Lower leg skin (tissue), 4 donors: Measurements from ENCODE around the gene EFCAB6. TPM values are rescaled to one million over a fixed set of nuclear protein-coding genes. Genes with fewer than 3 reads are reported as not detected.
A peak's percentile ranks its signal among the peaks of the same experiment; 100 is the strongest.

Experiments
- DNase-seq, 2 donors: peaks; one replicate each; pipeline ENCODE4 v3.0.0-alpha.2; 2019; ENCODE audit warnings: low spot score in 2 of 2
- H3K4me3 ChIP-seq: fragments of 200-600 bp; sonication (generic); 2 replicates; pipeline ENCODE4 v1.5.1; 2017; ENCODE audit warnings: mild to moderate bottlenecking, low read depth; ENCODE audit not compliant: poor library complexity, severe bottlenecking
- POLR2A ChIP-seq, 2 donors: fragments of 450-650 bp; IDR thresholded peaks; one replicate each; pipeline ENCODE4 v1.6.1; 2016 to 2017; ENCODE audit warnings: antibody characterized with exemption in 2 of 2, mild to moderate bottlenecking in 1 of 2, moderate library complexity in 1 of 2
- WGBS, 2 donors: methylation state at CpG; one replicate each; pipeline ENCODE4 v1.1.5; 2018; 5-methylcytosine and 5-hydroxymethylcytosine counted together
- intact Hi-C: fragments of 100-400 bp; cut with DNase I; formaldehyde crosslinking; loops from one replicate; pipeline ENCODE4 v1.15.0; 2023; ENCODE audit warnings: low total_unique reads
- total RNA-seq, 4 donors: library from RNA; depleted of rRNA; stranded (reverse); fragments of >200 nt; gene quantifications; one replicate each; pipeline ENCODE4 v1.1.0, GENCODE V29; 2016
- TF ChIP-seq, protein P1 (sequence below), 3 donors: fragments of 450-650 bp; IDR thresholded peaks; one replicate each; pipeline ENCODE4 v1.5.1; 2016; ENCODE audit warnings: antibody characterized with exemption in 3 of 3, mild to moderate bottlenecking in 3 of 3, moderate library complexity in 2 of 3

The EFCAB6 gene
- total RNA-seq, 4 donors from 2014 or later: 0.44 to 4.2 (median 1.8) TPM

DNA sequence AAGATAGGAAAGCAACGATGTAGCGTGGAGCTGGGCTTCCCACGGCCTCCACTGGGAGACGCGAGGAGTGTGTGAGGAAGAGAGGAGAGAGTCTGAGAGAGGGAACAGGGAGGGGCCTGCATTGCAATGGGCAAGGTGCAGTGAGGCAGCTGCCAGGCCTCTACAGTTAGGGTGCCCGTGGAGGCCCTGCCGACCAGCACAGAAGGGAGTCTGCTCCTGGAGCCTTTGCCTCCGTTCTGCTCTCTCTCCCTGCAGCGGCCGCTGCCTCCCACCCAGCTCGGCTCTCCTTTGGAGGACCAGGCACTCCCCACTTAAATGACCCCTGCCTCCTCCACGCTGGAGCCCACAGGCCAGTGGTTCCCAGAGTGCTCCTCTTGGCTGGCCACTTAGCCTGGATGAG is 181.7 kb downstream of the EFCAB6 start:
- TF ChIP-seq POLR2A (IDR thresholded peaks at IDR 0.05): no peak
- TF ChIP-seq, protein P1, sequence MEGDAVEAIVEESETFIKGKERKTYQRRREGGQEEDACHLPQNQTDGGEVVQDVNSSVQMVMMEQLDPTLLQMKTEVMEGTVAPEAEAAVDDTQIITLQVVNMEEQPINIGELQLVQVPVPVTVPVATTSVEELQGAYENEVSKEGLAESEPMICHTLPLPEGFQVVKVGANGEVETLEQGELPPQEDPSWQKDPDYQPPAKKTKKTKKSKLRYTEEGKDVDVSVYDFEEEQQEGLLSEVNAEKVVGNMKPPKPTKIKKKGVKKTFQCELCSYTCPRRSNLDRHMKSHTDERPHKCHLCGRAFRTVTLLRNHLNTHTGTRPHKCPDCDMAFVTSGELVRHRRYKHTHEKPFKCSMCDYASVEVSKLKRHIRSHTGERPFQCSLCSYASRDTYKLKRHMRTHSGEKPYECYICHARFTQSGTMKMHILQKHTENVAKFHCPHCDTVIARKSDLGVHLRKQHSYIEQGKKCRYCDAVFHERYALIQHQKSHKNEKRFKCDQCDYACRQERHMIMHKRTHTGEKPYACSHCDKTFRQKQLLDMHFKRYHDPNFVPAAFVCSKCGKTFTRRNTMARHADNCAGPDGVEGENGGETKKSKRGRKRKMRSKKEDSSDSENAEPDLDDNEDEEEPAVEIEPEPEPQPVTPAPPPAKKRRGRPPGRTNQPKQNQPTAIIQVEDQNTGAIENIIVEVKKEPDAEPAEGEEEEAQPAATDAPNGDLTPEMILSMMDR (IDR thresholded peaks at IDR 0.05): no peak
- 87 to 90% methylated on average over 12 of the region's 12 CpGs for WGBS, 2 donors
- intact Hi-C loops: no loop called here
- no peak overlapping the region for H3K4me3 ChIP-seq
- peak in 1 of 2 donors; percentile 52 for DNase-seq

DNA sequence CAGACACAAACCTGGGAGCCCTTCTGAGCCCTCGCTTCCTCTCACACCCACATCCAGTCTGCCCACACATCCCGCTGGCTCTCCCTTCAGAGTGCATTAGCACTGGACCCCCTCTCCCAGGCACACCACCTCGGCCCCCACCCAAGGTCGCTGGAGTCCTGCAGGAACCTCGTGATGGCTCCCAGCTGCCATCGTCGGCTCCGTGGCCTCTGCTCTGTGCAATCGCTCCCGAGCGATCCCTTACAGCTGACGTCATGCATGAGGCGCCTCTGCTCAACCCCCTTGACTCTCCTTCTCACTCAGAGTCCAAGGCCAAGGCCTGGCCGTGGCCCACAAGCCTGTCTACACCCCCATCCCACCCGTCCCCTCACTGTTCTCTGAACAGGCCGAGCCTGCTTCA is 183.9 kb downstream of the EFCAB6 start:
- peak in 1 of 2 donors; percentile 66 for DNase-seq
- no peak overlapping the region for H3K4me3 ChIP-seq
- intact Hi-C loops: no loop called here
- WGBS, 2 donors: 83 to 91% methylated on average over 16 of the region's 16 CpGs
- no peak for TF ChIP-seq POLR2A (IDR thresholded peaks at IDR 0.05)
- TF ChIP-seq, protein P1 (IDR thresholded peaks at IDR 0.05): no peak

DNA sequence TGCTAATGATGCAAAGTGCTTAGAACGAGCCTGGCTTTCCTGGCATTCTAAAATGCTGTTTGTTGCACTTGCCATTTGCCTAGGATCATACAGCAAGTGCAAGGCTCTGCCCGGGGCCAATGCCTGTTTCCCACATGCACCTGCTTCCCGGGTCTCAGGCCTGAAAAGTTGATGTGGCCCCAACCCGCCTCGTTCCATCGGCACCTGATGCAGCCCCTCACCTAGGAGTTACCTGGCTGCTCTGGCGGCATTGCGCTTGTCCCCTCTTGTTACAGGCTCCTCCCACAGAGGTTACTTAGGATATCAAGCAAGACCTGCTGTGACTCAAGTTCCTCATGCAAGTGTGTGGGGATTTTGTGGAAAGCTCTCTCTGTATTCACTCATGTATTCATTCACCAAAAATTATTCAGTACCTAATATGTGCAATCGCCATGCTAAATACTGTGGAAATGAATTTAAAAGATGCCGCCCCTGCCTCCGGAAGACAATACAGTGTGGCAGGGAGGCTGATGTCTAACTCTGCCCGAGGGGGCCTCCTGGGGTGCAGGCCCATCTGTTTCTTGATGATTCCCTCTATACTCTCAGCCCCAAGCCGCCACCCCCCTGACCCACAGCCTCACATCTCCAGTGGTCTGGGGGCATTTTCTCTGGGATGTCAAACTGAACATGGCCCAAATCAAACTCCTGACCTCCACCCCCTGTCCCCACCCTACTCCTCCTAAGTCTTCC is 184.5 kb downstream of the EFCAB6 start:
- intact Hi-C loops: no loop called here
- no peak overlapping the region for H3K4me3 ChIP-seq
- DNase-seq: peak in 1 of 2 donors; percentile 52
- no peak for TF ChIP-seq POLR2A (IDR thresholded peaks at IDR 0.05)
- TF ChIP-seq, protein P1 (IDR thresholded peaks at IDR 0.05): no peak
- 84 to 88% methylated on average over 13 of the region's 13 CpGs for WGBS, 2 donors

DNA sequence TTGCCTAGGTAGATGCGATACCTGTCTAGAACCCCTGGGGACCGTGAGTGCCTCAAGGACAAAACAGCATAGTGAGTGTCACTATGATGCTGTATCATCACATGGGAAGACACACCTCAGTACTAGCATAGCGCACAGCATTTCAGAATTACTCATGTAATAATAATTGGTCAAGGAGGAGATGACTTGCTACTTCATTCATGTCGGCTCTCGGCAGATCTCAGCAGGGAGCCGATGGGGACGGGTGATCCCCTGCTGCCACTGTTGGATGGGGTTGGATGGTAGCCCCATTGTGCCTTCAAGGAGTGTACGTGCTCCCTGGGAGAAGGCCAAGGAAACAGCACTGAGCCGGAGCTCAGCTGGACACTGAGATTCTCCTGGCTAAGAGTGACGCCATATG is 186.9 kb downstream of the EFCAB6 start:
- H3K4me3 ChIP-seq: no peak overlapping the region
- DNase-seq: peak in 1 of 2 donors; percentile 45
- no peak for TF ChIP-seq POLR2A (IDR thresholded peaks at IDR 0.05)
- TF ChIP-seq, protein P1 (IDR thresholded peaks at IDR 0.05): no peak
- WGBS, 2 donors: 89 to 92% methylated on average over 10 of the region's 10 CpGs
- intact Hi-C loops: no loop called here

DNA sequence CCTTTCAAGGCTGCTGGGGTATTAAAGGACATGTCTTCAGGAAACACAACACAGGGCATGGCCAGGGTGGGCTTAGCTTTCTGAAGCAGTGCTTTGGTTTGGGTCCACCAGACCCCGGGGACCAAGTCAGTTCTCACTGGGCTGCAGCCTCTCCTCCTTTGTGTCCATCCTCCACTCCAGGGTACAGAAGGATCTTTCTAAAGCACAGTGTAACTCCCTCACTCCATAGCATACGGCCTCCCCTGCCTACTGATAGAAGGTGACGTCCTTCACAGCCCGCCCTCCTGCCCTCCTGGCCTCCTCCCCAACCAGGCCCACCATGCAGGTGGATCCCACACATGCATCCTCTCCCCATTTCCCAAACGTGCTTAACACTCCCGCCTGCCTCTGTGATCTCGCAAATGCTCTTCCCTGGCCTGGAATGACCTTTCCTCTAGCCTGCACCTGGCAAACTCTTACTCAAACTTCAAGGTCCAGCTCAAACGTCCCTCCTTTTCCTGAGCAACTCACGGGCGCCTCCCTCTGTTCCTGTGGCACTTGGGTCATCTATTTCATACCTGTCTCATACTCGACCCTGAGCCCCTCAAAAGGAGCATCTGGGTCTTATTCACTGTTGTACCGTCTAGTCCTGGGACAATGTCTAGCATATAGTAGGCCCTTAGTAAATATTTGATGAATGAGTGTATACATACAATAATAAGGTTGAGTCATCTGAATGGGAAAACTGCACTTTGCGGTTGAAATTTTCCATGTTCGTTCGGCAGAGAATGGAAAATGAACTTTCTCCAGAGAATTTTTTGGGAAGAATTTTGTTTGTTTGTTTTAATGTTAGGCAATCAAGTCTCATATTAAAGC is 187.7 kb downstream of the EFCAB6 start:
- DNase-seq: peak in 1 of 2 donors; percentile 64
- 86 to 87% methylated on average over 15 of the region's 15 CpGs for WGBS, 2 donors
- no peak overlapping the region for H3K4me3 ChIP-seq
- intact Hi-C loops: no loop called here
- TF ChIP-seq, protein P1 (IDR thresholded peaks at IDR 0.05): no peak
- no peak for TF ChIP-seq POLR2A (IDR thresholded peaks at IDR 0.05)
